Measurements from ENCODE around the gene INPP1. TPM values are rescaled to one million over a fixed set of nuclear protein-coding genes. Genes with fewer than 3 reads are reported as not detected.
"Not testable (repeated sequence)": the region's sequence is repeated elsewhere in the genome, so short reads cannot be mapped to it uniquely, and the experiment has no call there.

The INPP1 gene
- total RNA-seq, 1 experiment from 2014 or later = 9.5 TPM

DNA sequence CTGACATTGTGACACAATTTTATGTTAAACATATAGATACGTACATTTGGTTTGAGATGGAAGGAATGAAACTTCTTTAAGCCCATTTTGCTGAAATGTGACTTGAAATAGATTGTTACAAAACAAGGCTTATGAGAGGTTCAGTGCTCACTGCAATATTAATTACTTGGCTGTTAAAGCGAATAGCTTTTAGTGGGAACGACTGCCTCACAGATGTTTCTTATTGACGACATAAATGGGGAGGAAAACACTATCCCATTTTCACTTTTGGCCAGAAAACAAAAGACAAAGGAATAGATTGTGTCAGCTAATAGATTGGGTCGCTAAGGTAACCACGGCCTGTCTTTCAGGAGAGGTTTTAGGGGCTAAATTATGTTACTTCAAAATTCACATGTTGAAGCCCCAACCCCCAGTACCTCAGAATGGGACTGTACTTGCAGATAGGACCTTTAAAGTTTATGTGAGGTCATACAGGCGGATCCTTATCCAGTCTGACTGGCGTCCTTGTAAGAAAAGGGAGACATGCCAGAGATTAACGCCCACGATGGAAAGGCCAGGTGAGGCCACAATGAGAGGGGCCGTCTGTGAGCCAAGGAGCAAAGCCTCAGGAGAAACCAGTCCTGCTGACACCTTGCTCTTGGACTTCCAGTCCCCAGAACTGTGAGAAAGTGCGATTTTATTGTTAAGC, 10.8 kb downstream of the INPP1 start:
- H3K36me3 ChIP-seq (ENCODE audit: low read depth) = no peaks in the 10 kb centered on the region
- H3K9me2 ChIP-seq (ENCODE audit: insufficient read depth) = no peaks in the 10 kb centered on the region
- no peak overlapping the region for H3K4me3 ChIP-seq
- no peak overlapping the region for H3K27ac ChIP-seq
- H3K27me3 ChIP-seq (ENCODE audit: insufficient read depth, low read depth) = no peaks in the 10 kb centered on the region
- H3K9me3 ChIP-seq (ENCODE audit: insufficient read depth, low read depth) = no peaks in the 10 kb centered on the region
- DNase-seq = no peak
- BruUV-seq (replicated peaks) = no TSS peak
- ChIA-PET CTCF (no interaction called here), POLR2A (ENCODE audit: unreplicated experiment) (no interaction called here)
- H3K79me2 ChIP-seq (ENCODE audit: low read depth) = no peaks in the 10 kb centered on the region
- no peak overlapping the region for H2AFZ ChIP-seq
- no peaks in the 10 kb centered on the region for H3K4me1 ChIP-seq (replicated peaks; ENCODE audit: insufficient read depth)
- no peaks in the 10 kb centered on the region for H4K20me1 ChIP-seq (ENCODE audit: insufficient read depth)
- H3F3A ChIP-seq (ENCODE audit: insufficient read depth, low read depth) = no peaks in the 10 kb centered on the region
- intact Hi-C loops (cut with micrococcal nuclease; ENCODE audit: unreplicated experiment) = no loop called here
- no peak for TF ChIP-seq EZH2 (IDR thresholded peaks at IDR 0.05; ENCODE audit: low read depth)
- TF ChIP-seq, protein P1, sequence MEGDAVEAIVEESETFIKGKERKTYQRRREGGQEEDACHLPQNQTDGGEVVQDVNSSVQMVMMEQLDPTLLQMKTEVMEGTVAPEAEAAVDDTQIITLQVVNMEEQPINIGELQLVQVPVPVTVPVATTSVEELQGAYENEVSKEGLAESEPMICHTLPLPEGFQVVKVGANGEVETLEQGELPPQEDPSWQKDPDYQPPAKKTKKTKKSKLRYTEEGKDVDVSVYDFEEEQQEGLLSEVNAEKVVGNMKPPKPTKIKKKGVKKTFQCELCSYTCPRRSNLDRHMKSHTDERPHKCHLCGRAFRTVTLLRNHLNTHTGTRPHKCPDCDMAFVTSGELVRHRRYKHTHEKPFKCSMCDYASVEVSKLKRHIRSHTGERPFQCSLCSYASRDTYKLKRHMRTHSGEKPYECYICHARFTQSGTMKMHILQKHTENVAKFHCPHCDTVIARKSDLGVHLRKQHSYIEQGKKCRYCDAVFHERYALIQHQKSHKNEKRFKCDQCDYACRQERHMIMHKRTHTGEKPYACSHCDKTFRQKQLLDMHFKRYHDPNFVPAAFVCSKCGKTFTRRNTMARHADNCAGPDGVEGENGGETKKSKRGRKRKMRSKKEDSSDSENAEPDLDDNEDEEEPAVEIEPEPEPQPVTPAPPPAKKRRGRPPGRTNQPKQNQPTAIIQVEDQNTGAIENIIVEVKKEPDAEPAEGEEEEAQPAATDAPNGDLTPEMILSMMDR (conservative IDR thresholded peaks at IDR 0.05) = no peak
- H3K4me2 ChIP-seq = no peak overlapping the region

DNA sequence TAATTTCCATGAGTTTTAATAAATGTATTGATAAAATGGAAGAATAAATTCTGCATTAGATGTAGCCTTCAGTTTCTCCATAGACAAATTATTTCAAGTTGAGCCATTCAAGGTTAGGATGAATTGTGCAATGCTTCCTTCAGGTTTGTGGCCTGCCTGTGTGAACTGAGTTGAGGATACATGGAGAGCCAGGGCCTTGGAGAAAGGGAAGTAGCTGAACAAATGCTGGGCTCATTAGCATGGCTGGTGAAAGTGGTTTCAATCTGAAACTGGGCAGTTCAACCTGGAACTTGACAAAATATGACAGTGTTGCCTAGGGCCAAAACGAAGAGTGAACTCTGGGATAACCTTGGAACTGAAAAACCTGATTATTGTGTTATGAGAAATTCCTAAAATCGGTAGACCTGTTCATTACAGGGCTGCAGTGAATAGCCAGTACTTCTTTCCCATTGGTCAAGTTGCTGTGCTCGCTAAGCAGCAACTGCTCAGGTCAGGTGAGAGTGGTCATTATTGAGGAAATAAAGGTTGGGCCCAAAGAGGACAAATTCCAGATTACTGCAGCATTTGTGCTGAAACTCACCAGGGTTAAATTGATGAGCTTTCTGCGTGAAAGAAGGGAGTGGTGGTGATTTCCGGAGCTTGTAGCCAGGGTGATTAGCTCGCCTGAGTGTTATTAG, 12.7 kb downstream of the INPP1 start:
- CTCF ChIA-PET = no interaction called here
- DNase-seq = no peak
- no peak overlapping the region for H3K4me3 ChIP-seq
- BruUV-seq (replicated peaks) = no TSS peak
- H4K20me1 ChIP-seq (ENCODE audit: insufficient read depth) = no peaks in the 10 kb centered on the region
- H3K27me3 ChIP-seq (ENCODE audit: insufficient read depth, low read depth) = no peaks in the 10 kb centered on the region
- H3K4me1 ChIP-seq (replicated peaks; ENCODE audit: insufficient read depth) = no peaks in the 10 kb centered on the region
- no peak overlapping the region for H2AFZ ChIP-seq
- H3K4me2 ChIP-seq = no peak overlapping the region
- no peaks in the 10 kb centered on the region for H3K9me2 ChIP-seq (ENCODE audit: insufficient read depth)
- intact Hi-C loops (cut with micrococcal nuclease; ENCODE audit: unreplicated experiment) = no loop called here
- H3K27ac ChIP-seq = no peak overlapping the region
- TF ChIP-seq EZH2 (IDR thresholded peaks at IDR 0.05; ENCODE audit: low read depth) = no peak
- TF ChIP-seq, protein P1 (conservative IDR thresholded peaks at IDR 0.05) = no peak
- POLR2A ChIA-PET (ENCODE audit: unreplicated experiment) = interaction anchor here (0.6 kb wide), 1 partner anchor 633 kb away, joined by 4 read pairs; no protein-coding TSS in a partner anchor
- no peaks in the 10 kb centered on the region for H3F3A ChIP-seq (ENCODE audit: insufficient read depth, low read depth)
- H3K79me2 ChIP-seq (ENCODE audit: low read depth) = no peaks in the 10 kb centered on the region
- H3K9me3 ChIP-seq (ENCODE audit: insufficient read depth, low read depth) = no peaks in the 10 kb centered on the region
- H3K36me3 ChIP-seq (ENCODE audit: low read depth) = no peaks in the 10 kb centered on the region

DNA sequence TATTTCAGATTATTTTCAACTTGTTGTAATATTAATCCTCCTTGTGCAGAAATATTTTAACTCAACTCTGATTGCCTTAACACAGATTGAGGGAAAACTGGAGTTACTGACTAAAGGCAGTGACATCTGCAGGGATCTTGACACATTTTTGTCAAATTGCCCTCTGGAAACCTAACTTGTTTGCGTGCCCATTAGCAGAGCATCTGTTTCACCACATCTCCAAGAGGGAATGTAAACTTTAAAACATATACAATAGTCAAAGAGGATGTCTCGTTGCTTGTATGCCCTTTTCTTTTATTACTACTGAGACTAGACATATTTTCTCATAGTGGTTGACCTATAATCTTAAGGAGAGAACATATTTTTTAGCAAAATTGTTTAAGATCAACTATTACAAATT, 14.2 kb downstream of the INPP1 start:
- ChIA-PET POLR2A (ENCODE audit: unreplicated experiment) (no interaction called here), CTCF (no interaction called here)
- TF ChIP-seq EZH2 (IDR thresholded peaks at IDR 0.05; ENCODE audit: low read depth) = no peak
- TF ChIP-seq, protein P1 (conservative IDR thresholded peaks at IDR 0.05) = no peak
- Histone ChIP-seq H3K79me2 (ENCODE audit: low read depth) (no peaks in the 10 kb centered on the region), H3K36me3 (ENCODE audit: low read depth) (no peaks in the 10 kb centered on the region), H3K4me1 (replicated peaks; ENCODE audit: insufficient read depth) (no peaks in the 10 kb centered on the region), H3K4me2 (no peak overlapping the region), H3K27me3 (ENCODE audit: insufficient read depth, low read depth) (no peaks in the 10 kb centered on the region), H3K9me3 (ENCODE audit: insufficient read depth, low read depth) (no peaks in the 10 kb centered on the region), H3F3A (ENCODE audit: insufficient read depth, low read depth) (no peaks in the 10 kb centered on the region), H3K9me2 (ENCODE audit: insufficient read depth) (no peaks in the 10 kb centered on the region), H2AFZ (no peak overlapping the region), H3K27ac (no peak overlapping the region), H4K20me1 (ENCODE audit: insufficient read depth) (no peaks in the 10 kb centered on the region), H3K4me3 (no peak overlapping the region)
- no TSS peak for BruUV-seq (replicated peaks)
- no peak for DNase-seq
- intact Hi-C loops (cut with micrococcal nuclease; ENCODE audit: unreplicated experiment) = no loop called here

DNA sequence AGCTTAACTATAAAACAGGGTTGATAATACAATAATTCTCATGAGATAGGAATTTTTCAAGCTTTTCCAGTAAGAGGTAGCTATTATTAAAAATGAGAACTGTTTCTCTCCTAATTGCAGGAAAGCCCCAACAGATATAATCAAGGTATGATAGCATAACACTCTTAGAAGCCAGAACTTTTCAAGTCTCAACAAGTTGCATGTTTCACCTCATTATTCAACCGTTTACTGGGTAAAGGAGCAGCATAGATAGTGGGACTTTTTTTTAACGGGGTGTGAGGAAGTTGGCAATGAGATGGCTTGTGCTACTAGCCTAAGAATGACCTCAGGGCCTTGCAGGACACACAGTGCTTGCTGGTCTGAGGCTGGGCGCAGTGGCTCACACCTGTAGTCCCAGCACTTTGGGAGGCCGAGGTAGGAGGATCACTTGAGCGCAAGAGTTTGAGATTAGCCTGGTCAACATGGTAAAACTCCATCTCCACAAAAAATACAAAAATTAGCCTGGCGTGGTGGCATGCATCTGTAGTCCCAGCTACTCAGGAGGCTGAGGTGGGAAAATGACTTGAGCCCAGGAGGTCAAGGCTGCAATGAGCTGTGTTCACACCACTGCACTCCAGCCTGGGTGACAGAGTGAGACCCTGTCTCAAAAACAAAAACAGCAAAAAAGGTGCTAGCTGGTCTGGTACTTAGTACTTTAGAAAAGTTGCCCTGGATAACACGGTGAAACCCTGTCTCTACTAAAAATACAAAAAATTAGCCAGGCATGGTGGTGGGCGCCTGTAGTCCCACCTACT, 15.5 kb downstream of the INPP1 start:
- BruUV-seq (replicated peaks); H2AFZ ChIP-seq; H3K9me3 ChIP-seq (ENCODE audit: insufficient read depth, low read depth); H3K79me2 ChIP-seq (ENCODE audit: low read depth); H3K4me1 ChIP-seq (replicated peaks; ENCODE audit: insufficient read depth); H3K4me3 ChIP-seq; H3K36me3 ChIP-seq (ENCODE audit: low read depth); intact Hi-C loops (cut with micrococcal nuclease; ENCODE audit: unreplicated experiment); H3K27ac ChIP-seq; H3K4me2 ChIP-seq; H3K9me2 ChIP-seq (ENCODE audit: insufficient read depth); H3K27me3 ChIP-seq (ENCODE audit: insufficient read depth, low read depth); DNase-seq; H4K20me1 ChIP-seq (ENCODE audit: insufficient read depth); H3F3A ChIP-seq (ENCODE audit: insufficient read depth, low read depth); CTCF ChIA-PET: not testable (repeated sequence)
- POLR2A ChIA-PET (ENCODE audit: unreplicated experiment) = interaction anchor here (0.7 kb wide), 1 partner anchor 383 kb away, joined by 6 read pairs; no protein-coding TSS in a partner anchor
